ENCODE results near the gene BMP15.

- no peak for TF ChIP-seq CTCF (conservative IDR thresholded peaks at IDR 0.05)
- no peak for TF ChIP-seq EZH2 (IDR thresholded peaks at IDR 0.05; ENCODE audit: low read depth)
Measured at GRCh38 chrX:50893047-50893446, 17.5 kb upstream of the BMP15 start.
